Measurements from ENCODE around the gene MYOCOS.

MYOCOS gene

GRCh38 chr1:171628225-171628624 lies 6.2 kb downstream of the MYOCOS start:
- TF ChIP-seq, protein P1, sequence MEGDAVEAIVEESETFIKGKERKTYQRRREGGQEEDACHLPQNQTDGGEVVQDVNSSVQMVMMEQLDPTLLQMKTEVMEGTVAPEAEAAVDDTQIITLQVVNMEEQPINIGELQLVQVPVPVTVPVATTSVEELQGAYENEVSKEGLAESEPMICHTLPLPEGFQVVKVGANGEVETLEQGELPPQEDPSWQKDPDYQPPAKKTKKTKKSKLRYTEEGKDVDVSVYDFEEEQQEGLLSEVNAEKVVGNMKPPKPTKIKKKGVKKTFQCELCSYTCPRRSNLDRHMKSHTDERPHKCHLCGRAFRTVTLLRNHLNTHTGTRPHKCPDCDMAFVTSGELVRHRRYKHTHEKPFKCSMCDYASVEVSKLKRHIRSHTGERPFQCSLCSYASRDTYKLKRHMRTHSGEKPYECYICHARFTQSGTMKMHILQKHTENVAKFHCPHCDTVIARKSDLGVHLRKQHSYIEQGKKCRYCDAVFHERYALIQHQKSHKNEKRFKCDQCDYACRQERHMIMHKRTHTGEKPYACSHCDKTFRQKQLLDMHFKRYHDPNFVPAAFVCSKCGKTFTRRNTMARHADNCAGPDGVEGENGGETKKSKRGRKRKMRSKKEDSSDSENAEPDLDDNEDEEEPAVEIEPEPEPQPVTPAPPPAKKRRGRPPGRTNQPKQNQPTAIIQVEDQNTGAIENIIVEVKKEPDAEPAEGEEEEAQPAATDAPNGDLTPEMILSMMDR (IDR thresholded peaks at IDR 0.05; ENCODE audit: low read depth, low read length) = no peak
- Histone ChIP-seq H3K36me3 (no peaks in the 10 kb centered on the region), H3K27me3 (ENCODE audit: insufficient read depth, low read depth, severe bottlenecking) (no peaks in the 10 kb centered on the region), H3K27ac (no peak overlapping the region), H3K9me3 (ENCODE audit: severe bottlenecking) (no peaks in the 10 kb centered on the region), H3K4me3 (ENCODE audit: low read depth, low read length) (no peak overlapping the region)
- DNase-seq = no peak

GRCh38 chr1:171635661-171636060 lies 13.6 kb downstream of the MYOCOS start:
- H3K27ac ChIP-seq = no peak overlapping the region
- TF ChIP-seq, protein P1 (IDR thresholded peaks at IDR 0.05; ENCODE audit: low read depth, low read length) = no peak

GRCh38 chr1:171636141-171636540 lies 14.1 kb downstream of the MYOCOS start:
- Histone ChIP-seq H3K9me3 (ENCODE audit: severe bottlenecking) (no peaks in the 10 kb centered on the region), H3K36me3 (no peaks in the 10 kb centered on the region), H3K27me3 (ENCODE audit: insufficient read depth, low read depth, severe bottlenecking) (no peaks in the 10 kb centered on the region), H3K27ac (no peak overlapping the region), H3K4me3 (ENCODE audit: low read depth, low read length) (no peak overlapping the region)
- DNase-seq = no peak
- TF ChIP-seq, protein P1 (IDR thresholded peaks at IDR 0.05; ENCODE audit: low read depth, low read length) = no peak

More at GRCh38 chr1:171635661-171636060, 13.6 kb downstream of the MYOCOS start:
- no peaks in the 10 kb centered on the region for H3K9me3 ChIP-seq (ENCODE audit: severe bottlenecking)
- DNase-seq = no peak
- no peaks in the 10 kb centered on the region for H3K36me3 ChIP-seq
- H3K4me3 ChIP-seq (ENCODE audit: low read depth, low read length) = no peak overlapping the region
- no peaks in the 10 kb centered on the region for H3K27me3 ChIP-seq (ENCODE audit: insufficient read depth, low read depth, severe bottlenecking)

- DNase-seq = no peak
- TF ChIP-seq, protein P1 (IDR thresholded peaks at IDR 0.05; ENCODE audit: low read depth, low read length) = no peak
- H3K36me3 ChIP-seq = no peaks in the 10 kb centered on the region
- H3K9me3 ChIP-seq (ENCODE audit: severe bottlenecking) = no peaks in the 10 kb centered on the region
- no peak overlapping the region for H3K4me3 ChIP-seq (ENCODE audit: low read depth, low read length)
- H3K27me3 ChIP-seq (ENCODE audit: insufficient read depth, low read depth, severe bottlenecking) = no peaks in the 10 kb centered on the region
- no peak overlapping the region for H3K27ac ChIP-seq
Observed at GRCh38 chr1:171637928-171638576, 16.0 kb downstream of the MYOCOS start.

DNA sequence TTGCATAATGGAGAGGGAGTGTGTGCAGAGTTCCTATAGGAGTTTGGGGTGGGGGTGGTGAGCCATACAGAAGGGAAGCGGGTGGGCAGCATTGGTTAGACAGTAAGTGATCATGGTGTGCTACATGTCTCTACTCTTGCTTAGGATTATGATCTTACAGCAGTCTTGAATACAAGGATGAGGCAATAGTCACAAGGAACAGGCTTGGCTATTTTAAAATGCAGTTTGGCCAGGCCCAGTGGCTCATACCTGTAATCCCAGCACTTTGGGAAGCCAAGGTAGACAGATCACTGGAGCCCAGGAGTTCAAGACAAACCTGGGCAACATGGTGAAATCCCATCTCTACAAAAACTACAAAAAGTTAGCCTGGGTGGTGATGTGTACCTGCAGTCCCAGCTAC lies 18.2 kb downstream of the MYOCOS start:
- no peak for DNase-seq
- H3K27me3 ChIP-seq (ENCODE audit: insufficient read depth, low read depth, severe bottlenecking) = no peaks in the 10 kb centered on the region
- H3K4me3 ChIP-seq (ENCODE audit: low read depth, low read length) = no peak overlapping the region
- H3K36me3 ChIP-seq = no peaks in the 10 kb centered on the region
- H3K27ac ChIP-seq = no peak overlapping the region
- no peaks in the 10 kb centered on the region for H3K9me3 ChIP-seq (ENCODE audit: severe bottlenecking)
- TF ChIP-seq, protein P1 (IDR thresholded peaks at IDR 0.05; ENCODE audit: low read depth, low read length) = no peak

All from WERI-Rb-1 (cell line).